KOPT-K1 (cell line): ENCODE results near the gene UTP25.

Experiments
- H3K27ac ChIP-seq: fragments of 200-600 bp; sonication (generic); 2 replicates; pipeline ENCODE4 v1.5.1; 2016; ENCODE audit warnings: antibody characterized with exemption, mild to moderate bottlenecking, low read depth, low read length; ENCODE audit not compliant: poor library complexity, severe bottlenecking
- H3K36me3 ChIP-seq: fragments of 200-600 bp; sonication (generic); 2 replicates; pipeline ENCODE4 v1.5.1; 2017; ENCODE audit warnings: antibody characterized with exemption, mild to moderate bottlenecking, low read length, moderate library complexity; ENCODE audit not compliant: insufficient read depth
- H3K9me3 ChIP-seq: fragments of 200-600 bp; sonication (generic); 2 replicates; pipeline ENCODE4 v1.5.1; 2017; ENCODE audit warnings: antibody characterized with exemption, low read length, mild to moderate bottlenecking; ENCODE audit not compliant: insufficient read depth, poor library complexity, severe bottlenecking

The UTP25 gene

GRCh38 chr1:209870151-209870831 lies 42.5 kb downstream of the UTP25 start:
- no peaks in the 10 kb centered on the region for H3K36me3 ChIP-seq
- H3K27ac ChIP-seq = no peak overlapping the region
- peaks cover 5% of the 10 kb centered on the region for H3K9me3 ChIP-seq

DNA sequence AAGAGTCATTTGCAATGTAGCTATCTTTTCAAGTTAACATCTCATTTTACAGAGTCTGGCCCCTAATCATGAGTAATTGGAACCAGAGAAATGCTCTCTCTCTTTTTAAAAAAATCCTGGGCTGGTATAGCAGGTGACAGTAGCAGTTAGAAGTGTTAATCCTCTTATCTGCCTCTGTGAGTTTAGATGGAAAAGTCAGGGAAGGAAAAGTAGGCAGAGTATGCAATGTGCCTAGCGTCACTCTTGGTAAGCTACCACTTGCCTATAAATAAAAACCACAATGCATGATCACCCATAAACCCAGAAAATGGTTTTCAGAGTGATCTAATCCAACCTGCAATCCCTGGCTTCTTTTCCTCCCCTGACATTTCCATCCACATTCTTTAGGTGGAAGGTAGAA lies 43.2 kb downstream of the UTP25 start:
- Histone ChIP-seq H3K36me3 (no peaks in the 10 kb centered on the region), H3K27ac (no peak overlapping the region), H3K9me3 (peaks cover 5% of the 10 kb centered on the region)

GRCh38 chr1:209871430-209871829 lies 43.7 kb downstream of the UTP25 start:
- H3K36me3 ChIP-seq = no peaks in the 10 kb centered on the region
- H3K27ac ChIP-seq = no peak overlapping the region
- H3K9me3 ChIP-seq = peaks cover 5% of the 10 kb centered on the region

DNA sequence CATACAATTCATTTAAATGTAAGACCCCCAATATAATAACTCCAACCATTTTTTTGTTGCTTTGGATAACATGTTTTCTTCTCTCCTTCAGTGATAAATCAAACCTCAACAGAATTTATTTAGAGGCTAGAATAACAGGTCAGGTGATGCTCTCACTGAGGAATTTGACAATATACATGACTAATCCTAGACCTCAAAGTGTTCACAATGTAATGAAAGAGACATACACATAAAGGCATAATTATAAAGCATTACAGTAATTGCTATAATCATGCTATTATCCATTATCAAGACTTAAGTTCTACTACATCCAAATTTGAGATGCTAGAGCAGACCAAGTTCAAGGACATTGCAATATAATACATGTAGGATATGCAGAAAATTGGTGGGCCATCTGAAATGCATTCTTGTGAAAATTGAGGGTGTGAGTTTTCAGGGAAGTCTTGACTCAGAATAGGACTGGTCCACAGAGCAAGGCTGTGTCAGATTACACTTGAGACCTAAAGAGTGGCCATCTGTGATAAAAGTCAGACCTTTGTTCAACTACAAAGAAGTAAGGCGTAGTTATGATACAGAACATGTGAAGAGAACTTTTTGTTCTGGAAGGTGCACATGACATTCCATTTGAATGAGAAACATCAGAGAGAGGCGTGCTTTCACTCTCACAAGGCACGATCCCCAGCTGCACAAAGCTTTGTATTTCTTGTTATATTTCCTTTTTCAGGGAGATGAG lies 45.5 kb downstream of the UTP25 start:
- H3K36me3 ChIP-seq = no peaks in the 10 kb centered on the region
- no peaks in the 10 kb centered on the region for H3K9me3 ChIP-seq
- H3K27ac ChIP-seq = no peak overlapping the region

GRCh38 chr1:209875515-209875914 lies 47.7 kb downstream of the UTP25 start:
- Histone ChIP-seq H3K27ac (no peak overlapping the region), H3K36me3 (no peaks in the 10 kb centered on the region), H3K9me3 (no peaks in the 10 kb centered on the region)

DNA sequence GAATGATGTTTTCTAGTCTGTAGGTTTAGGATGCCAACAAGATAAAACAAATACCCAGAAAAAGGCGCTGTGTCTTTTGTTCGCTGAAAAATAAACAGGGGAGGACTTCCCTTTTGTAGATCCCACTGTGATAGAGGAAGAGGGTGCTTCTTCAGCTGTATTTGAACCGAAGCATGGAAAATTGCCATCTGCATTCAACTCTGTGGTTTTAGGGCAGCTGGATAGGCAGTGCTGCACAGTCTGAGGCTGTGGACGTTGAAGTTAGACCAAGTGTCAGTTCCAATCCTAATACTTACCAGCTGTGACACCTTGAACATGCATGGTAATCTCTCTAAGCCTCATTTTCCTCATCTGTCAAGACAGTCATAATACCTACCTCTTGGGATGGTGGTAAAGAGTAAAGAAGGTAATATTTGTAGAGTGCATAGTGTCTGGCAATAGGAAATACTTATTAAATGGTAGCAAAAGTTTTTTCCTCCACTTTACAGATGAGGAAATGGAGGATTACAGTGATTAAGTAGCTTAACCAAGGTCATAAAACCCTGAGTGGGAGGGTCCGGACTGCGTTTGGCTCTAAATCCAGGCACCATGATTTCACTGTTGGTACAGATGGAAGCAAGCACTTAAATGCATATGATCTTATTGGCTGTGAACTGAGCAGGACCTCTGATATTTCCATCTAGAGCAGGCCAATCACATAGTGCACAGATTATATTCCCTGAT lies 48.5 kb downstream of the UTP25 start:
- no peaks in the 10 kb centered on the region for H3K36me3 ChIP-seq
- no peaks in the 10 kb centered on the region for H3K9me3 ChIP-seq
- no peak overlapping the region for H3K27ac ChIP-seq

DNA sequence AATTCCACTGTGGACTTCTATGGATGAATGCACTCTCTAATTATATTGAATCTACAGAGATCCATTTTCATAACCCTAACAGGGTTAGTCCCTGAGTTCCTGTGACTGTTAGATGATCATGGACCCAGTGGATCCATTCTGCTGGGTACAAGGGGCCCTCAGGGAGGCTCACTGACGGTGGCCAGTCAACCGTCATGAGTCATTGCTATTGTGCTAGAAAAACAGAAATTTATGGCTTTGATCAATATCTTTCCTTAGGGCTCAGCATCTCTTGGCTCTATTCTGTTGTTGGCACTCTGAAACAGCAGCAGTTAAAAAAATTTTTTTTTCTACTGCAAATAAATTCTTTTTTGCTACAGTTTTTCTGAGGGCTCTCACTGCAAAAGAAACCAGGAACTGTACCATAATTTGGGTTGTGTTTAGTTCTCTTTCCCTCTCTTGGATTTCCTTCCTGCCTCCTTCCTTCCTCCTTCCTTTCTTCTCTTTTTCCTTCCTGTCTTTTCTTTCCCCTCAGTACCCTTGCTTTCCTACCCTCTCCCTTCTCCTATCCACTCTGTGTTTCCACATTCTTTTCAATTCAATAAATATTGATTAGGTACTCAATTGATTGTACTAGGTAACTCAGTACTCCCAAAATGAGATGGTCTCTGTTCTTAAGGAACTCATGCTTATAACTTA lies 49.5 kb downstream of the UTP25 start:
- H3K27ac ChIP-seq = no peak overlapping the region

DNA sequence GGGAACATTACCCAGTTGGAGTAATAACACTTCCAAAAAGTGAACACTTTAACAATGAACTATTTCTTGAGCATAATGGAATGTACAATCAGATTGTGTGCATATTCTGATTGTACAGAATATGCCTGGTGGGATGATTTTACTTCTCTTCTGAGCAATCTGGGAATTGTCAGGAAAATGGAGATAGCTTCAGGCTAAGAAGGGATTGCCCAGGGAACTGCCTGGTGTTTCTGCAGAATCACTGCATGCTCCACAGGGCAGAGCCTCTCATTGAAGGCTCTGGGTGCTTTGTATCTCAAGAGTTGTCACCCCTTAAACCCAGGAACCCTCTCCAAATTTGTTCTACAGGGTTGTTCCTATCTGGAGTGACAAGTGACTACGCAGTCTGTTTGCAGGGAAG lies 51.2 kb downstream of the UTP25 start:
- Histone ChIP-seq H3K36me3 (no peaks in the 10 kb centered on the region), H3K27ac (no peak overlapping the region), H3K9me3 (no peaks in the 10 kb centered on the region)

More for the DNA sequence above, 49.5 kb downstream of the UTP25 start:
- no peaks in the 10 kb centered on the region for H3K9me3 ChIP-seq
- H3K36me3 ChIP-seq = no peaks in the 10 kb centered on the region

DNA sequence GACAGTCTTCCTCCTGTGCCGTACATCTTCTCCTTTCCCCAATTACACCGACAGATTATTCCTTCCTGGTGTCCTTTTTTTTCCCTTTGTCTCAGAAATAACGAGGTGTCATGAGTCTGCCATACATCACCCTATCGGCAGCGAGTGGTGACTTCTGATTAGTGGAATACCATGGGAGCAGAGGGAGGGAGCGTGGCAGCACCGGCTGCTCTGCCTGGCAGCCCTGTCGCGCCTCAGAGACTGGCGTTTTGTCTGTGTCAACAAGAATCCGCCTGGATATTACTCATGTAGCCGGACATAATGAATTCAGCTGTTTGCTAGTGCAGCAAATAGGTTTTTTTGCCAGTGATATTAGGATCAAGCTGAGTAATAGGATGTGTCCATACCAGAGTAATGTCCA lies 51.8 kb downstream of the UTP25 start:
- Histone ChIP-seq H3K27ac (no peak overlapping the region), H3K9me3 (no peaks in the 10 kb centered on the region), H3K36me3 (no peaks in the 10 kb centered on the region)

- Histone ChIP-seq H3K9me3 (no peaks in the 10 kb centered on the region), H3K27ac (no peak overlapping the region), H3K36me3 (no peaks in the 10 kb centered on the region)
Observed at GRCh38 chr1:209880031-209880430, 52.3 kb downstream of the UTP25 start.

DNA sequence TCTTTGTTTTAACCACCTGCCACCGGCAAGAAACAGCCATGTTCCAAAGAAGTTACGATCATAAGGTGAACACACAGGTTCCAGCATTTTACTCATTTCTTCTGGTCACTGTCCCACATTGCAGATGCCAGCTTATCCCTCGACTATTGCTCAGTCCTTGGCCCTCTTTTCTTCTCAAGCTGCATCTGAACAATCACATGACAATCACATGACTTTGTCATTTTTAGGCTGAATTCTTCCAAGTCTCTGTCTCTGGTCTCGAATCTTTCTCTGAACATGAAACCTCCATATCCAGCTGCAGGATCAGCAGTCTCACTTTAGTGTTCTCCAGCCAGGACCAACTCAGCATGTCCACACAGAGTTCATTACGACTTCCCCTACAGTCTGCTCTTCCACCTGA lies 53.8 kb downstream of the UTP25 start:
- Histone ChIP-seq H3K9me3 (no peaks in the 10 kb centered on the region), H3K36me3 (no peaks in the 10 kb centered on the region), H3K27ac (no peak overlapping the region)

- no peak overlapping the region for H3K27ac ChIP-seq
- no peaks in the 10 kb centered on the region for H3K36me3 ChIP-seq
- H3K9me3 ChIP-seq = no peaks in the 10 kb centered on the region
Observed at GRCh38 chr1:209882286-209882685, 54.5 kb downstream of the UTP25 start.

DNA sequence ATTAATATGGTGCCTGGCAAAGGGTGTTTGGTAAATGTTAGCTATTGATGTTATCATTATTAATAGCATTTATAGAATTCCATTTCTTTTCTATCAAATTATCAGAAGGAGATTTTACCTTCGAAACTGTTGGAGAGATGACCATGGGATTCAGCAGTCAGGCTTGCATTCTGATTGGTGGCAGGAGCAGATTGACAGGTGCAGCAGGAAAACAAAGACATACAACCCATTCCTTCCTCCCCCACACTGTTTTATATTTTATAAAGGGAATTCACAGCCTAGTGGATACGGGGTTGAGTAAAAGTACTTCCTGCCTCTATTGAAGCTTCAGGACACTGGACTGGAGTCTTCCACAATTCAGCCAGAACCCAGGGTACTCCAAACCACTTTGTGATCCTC lies 55.2 kb downstream of the UTP25 start:
- no peaks in the 10 kb centered on the region for H3K9me3 ChIP-seq
- H3K36me3 ChIP-seq = no peaks in the 10 kb centered on the region
- no peak overlapping the region for H3K27ac ChIP-seq

DNA sequence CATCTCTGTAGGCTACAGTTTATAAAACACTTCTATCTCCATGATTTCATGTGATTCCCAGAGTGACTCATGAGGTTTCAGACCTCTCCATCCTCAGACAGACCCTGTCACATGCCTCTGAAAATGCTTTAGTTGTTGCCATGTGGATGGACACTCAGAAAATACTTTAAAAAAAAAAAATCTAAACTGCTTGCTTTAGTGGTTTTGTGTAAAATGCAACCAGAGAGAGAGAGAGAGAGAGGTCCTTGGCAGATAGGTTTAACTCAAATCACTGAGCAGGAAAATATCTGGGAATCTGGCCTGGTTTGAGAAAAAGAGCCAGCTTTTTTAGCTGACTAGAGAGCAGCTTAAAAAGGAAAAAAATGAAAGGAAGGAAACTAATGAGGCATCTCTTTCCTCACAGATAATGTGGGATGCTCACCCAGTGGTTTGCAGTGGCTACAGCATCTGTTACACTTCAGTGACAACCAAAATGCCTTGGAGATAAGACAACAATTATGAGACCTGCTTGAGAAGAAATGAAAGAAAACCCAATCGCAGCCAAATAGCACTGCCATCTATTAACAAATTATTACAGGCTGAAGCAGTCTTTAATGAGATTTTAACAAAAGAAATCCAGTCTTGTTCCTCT lies 55.7 kb downstream of the UTP25 start:
- Histone ChIP-seq H3K27ac (no peak overlapping the region), H3K36me3 (no peaks in the 10 kb centered on the region), H3K9me3 (no peaks in the 10 kb centered on the region)

GRCh38 chr1:209884249-209884648 lies 56.5 kb downstream of the UTP25 start:
- H3K27ac ChIP-seq = no peak overlapping the region
- no peaks in the 10 kb centered on the region for H3K9me3 ChIP-seq
- no peaks in the 10 kb centered on the region for H3K36me3 ChIP-seq
